A549 (cell line): ENCODE measurements around the gene TLK1. TPM values are rescaled to one million over a fixed set of nuclear protein-coding genes. Genes with fewer than 3 reads are reported as not detected.

Experiments
- ATAC-seq, 2 experiments: fragments of 200-7000 bp in 1 of 2; fragments of >200 bp in 1 of 2; cut with Nextera tagmentation in 1 of 2; cut with Tn5 transposase in 1 of 2; 3 replicates each; pipeline versions ENCODE4 v1.8.0 to v1.9.1; 2018 to 2020; ENCODE audit warnings: mild to moderate bottlenecking in 1 of 2, moderate library complexity in 1 of 2
- CTCF ChIA-PET: fragments of 300-600 bp; sonication (Branson Sonifier 250); formaldehyde crosslinking; extraction: SDS; loops from one replicate; lab custom pipeline; 2021; ENCODE audit warnings: antibody characterized with exemption, inconsistent platforms; lab: Yijun Ruan, JAX
- POLR2A ChIA-PET: fragments of 350-600 bp; formaldehyde crosslinking; extraction: SDS; loops from one replicate; lab custom pipeline; 2021; ENCODE audit warnings: antibody characterized with exemption, inconsistent platforms; lab: Yijun Ruan, JAX
- DNase-seq, 2 experiments: peaks; one replicate each; pipeline versions ENCODE4 v3.0.0 to v3.0.0-alpha.2; 2011 to 2016; ENCODE audit warnings: low read depth in 1 of 2, low spot score in 1 of 2
- FAIRE-seq: peaks from 2 replicates; lab custom pipeline; 2011; peaks lifted over from hg19 to GRCh38; lab: Jason Lieb, UNC
- H3K27ac ChIP-seq, 2 experiments: fragments of >200 bp; sonication (Bioruptor Twin); formaldehyde crosslinking; 3 replicates each; pipeline ENCODE4 v1.5.1; 2016 to 2017
- H3K4me1 ChIP-seq: fragments of >200 bp; sonication (Bioruptor Twin); formaldehyde crosslinking; 3 replicates; pipeline ENCODE4 v1.6.1; 2016
- H3K4me2 ChIP-seq: fragments of >200 bp; sonication (Bioruptor Twin); formaldehyde crosslinking; 3 replicates; pipeline ENCODE4 v1.6.1; 2016
- H3K4me3 ChIP-seq: fragments of >200 bp; sonication (Bioruptor Twin); formaldehyde crosslinking; 3 replicates; pipeline ENCODE4 v1.5.1; 2016
- H3K9me3 ChIP-seq: fragments of >200 bp; sonication (Bioruptor Twin); formaldehyde crosslinking; 3 replicates; pipeline ENCODE4 v1.6.1; 2016
- BHLHE40 ChIP-seq: IDR thresholded peaks from 2 replicates; pipeline ENCODE4 v1.6.1; 2012; ENCODE audit warnings: low read depth, low read length, inconsistent platforms
- CBX2 ChIP-seq: fragments of 200-600 bp; sonication (generic); IDR thresholded peaks from 2 replicates; pipeline ENCODE4 v1.6.1; 2016; ENCODE audit warnings: low read depth, mild to moderate bottlenecking, borderline replicate concordance
- CBX8 ChIP-seq: fragments of 200-600 bp; sonication (generic); IDR thresholded peaks from 2 replicates; pipeline ENCODE4 v1.6.1; 2016
- CEBPB ChIP-seq, 2 experiments: fragments of >200 bp in 1 of 2; sonication (Bioruptor Twin) in 1 of 2; formaldehyde crosslinking in 1 of 2; IDR thresholded peaks; 2 replicates each; pipeline ENCODE4 v1.6.1; 2012 to 2016
- FOSL2 ChIP-seq, 2 experiments: fragments of 450-650 bp in 1 of 2; fragments of >200 bp in 1 of 2; sonication (Bioruptor Twin) in 1 of 2; formaldehyde crosslinking; IDR thresholded peaks; 2 replicates each; pipeline versions ENCODE4 v1.5.0 to v1.6.1; 2016 to 2020; ENCODE audit warnings: mild to moderate bottlenecking in 1 of 2, moderate library complexity in 1 of 2
- HDAC2 ChIP-seq: fragments of 200-600 bp; sonication (generic); IDR thresholded peaks from 2 replicates; pipeline ENCODE4 v1.6.1; 2016
- HOXA7 ChIP-seq: fragments of 250-450 bp; sonication (Bioruptor Pico); IDR thresholded peaks from 2 replicates; pipeline ENCODE4 v1.5.0; 2020; ENCODE audit warnings: mild to moderate bottlenecking, moderate library complexity
- JUN ChIP-seq, 2 experiments: fragments of >200 bp; sonication (Bioruptor Twin); formaldehyde crosslinking; IDR thresholded peaks; 2 replicates in 1 of 2; 3 replicates in 1 of 2; pipeline ENCODE4 v1.6.1; 2016 to 2017
- JUNB ChIP-seq: fragments of >200 bp; sonication (Bioruptor Twin); formaldehyde crosslinking; IDR thresholded peaks from 2 replicates; pipeline ENCODE4 v1.6.1; 2016
- KDM1A ChIP-seq: fragments of 200-600 bp; sonication (generic); IDR thresholded peaks from 2 replicates; pipeline ENCODE4 v1.6.1; 2016; ENCODE audit warnings: low read depth, mild to moderate bottlenecking
- MAFK ChIP-seq: fragments of 450-650 bp; IDR thresholded peaks from 2 replicates; pipeline ENCODE4 v1.6.1; 2014; ENCODE audit not compliant: partially characterized antibody
- NFE2L2 ChIP-seq: fragments of 150-350 bp; conservative IDR thresholded peaks from 2 replicates; pipeline ENCODE4 v1.6.1; 2014; ENCODE audit warnings: low read length
- NPAS2 ChIP-seq: fragments of 250-450 bp; sonication (Bioruptor Pico); IDR thresholded peaks from 2 replicates; pipeline ENCODE4 v1.8.0; 2022; ENCODE audit warnings: mild to moderate bottlenecking, moderate library complexity, borderline replicate concordance
- NR3C1 ChIP-seq: fragments of >200 bp; sonication (Bioruptor Twin); formaldehyde crosslinking; IDR thresholded peaks from 3 replicates; pipeline ENCODE4 v1.6.1; 2017
- POLR2A ChIP-seq: IDR thresholded peaks from 2 replicates; pipeline ENCODE4 v1.6.1; 2012; ENCODE audit warnings: mild to moderate bottlenecking, low read length
- POLR2AphosphoS2 ChIP-seq: conservative IDR thresholded peaks from 2 replicates; pipeline ENCODE4 v1.6.1; 2012; ENCODE audit warnings: low read length, improper control_type of control experiment, inconsistent platforms
- RAD21 ChIP-seq, 2 experiments: fragments of >200 bp in 1 of 2; sonication (Bioruptor Twin) in 1 of 2; formaldehyde crosslinking in 1 of 2; IDR thresholded peaks in 1 of 2; conservative IDR thresholded peaks in 1 of 2; 2 replicates in 1 of 2; 3 replicates in 1 of 2; pipeline ENCODE4 v1.6.1; 2012 to 2018; ENCODE audit warnings: inconsistent platforms in 1 of 2
- RNF2 ChIP-seq: fragments of 200-600 bp; sonication (generic); IDR thresholded peaks from 2 replicates; pipeline ENCODE4 v1.6.1; 2016; ENCODE audit warnings: low read depth, mild to moderate bottlenecking, antibody characterized with exemption, moderate library complexity, borderline replicate concordance
- SREBF2 ChIP-seq: fragments of 450-650 bp; IDR thresholded peaks from 2 replicates; pipeline ENCODE4 v1.6.1; 2014; ENCODE audit warnings: mild to moderate bottlenecking, moderate library complexity
- TFCP2L1 ChIP-seq: fragments of 250-450 bp; sonication (Bioruptor Pico); IDR thresholded peaks from 2 replicates; pipeline ENCODE4 v1.5.0; 2021; ENCODE audit warnings: mild to moderate bottlenecking
- ZFP36 ChIP-seq: fragments of 450-650 bp; IDR thresholded peaks from 2 replicates; pipeline ENCODE4 v1.6.1; 2014; ENCODE audit warnings: borderline replicate concordance; ENCODE audit not compliant: partially characterized antibody
- ZNF302 ChIP-seq: fragments of 250-450 bp; sonication (Bioruptor Pico); IDR thresholded peaks from 2 replicates; pipeline ENCODE4 v1.9.0; 2021; ENCODE audit warnings: inconsistent platforms, mild to moderate bottlenecking, moderate library complexity
- ZSCAN20 ChIP-seq: fragments of 250-450 bp; sonication (Bioruptor Pico); IDR thresholded peaks from 2 replicates; pipeline ENCODE4 v1.8.0; 2022; ENCODE audit warnings: mild to moderate bottlenecking, moderate library complexity
- WGBS: methylation state at CpG from one replicate; pipeline ENCODE4 v1.1.6; 2017; ENCODE audit errors: missing lambda C conversion rate; 5-methylcytosine and 5-hydroxymethylcytosine counted together
- polyA plus RNA-seq, 4 experiments: library from polyadenylated mRNA; depleted of rRNA in 3 of 4; stranded (reverse); fragments of >200 nt; fragmentation: RNase III in 1 of 4; extraction: RNeasy Plus Mini Kit Qiagen cat#74134 plus additional on column Dnase treatment in 1 of 4; gene quantifications; 2 replicates in 3 of 4; 3 replicates in 1 of 4; pipeline ENCODE4 v1.2.3, GENCODE V29; 2011 to 2017
- TF ChIP-seq, protein P1 (sequence below): IDR thresholded peaks from 2 replicates; pipeline ENCODE4 v1.6.1; 2012
- TF ChIP-seq, protein P2 (sequence below): fragments of 250-450 bp; sonication (Bioruptor Pico); IDR thresholded peaks from 2 replicates; pipeline ENCODE4 v1.5.0; 2020; ENCODE audit warnings: low read depth, mild to moderate bottlenecking, moderate library complexity
- TF ChIP-seq, protein P3 (sequence below): IDR thresholded peaks from 2 replicates; pipeline ENCODE4 v1.6.1; 2012; ENCODE audit warnings: low read depth, borderline replicate concordance
- TF ChIP-seq, protein P4 (sequence below): fragments of >200 bp; sonication (Bioruptor Twin); formaldehyde crosslinking; IDR thresholded peaks from 3 replicates; pipeline ENCODE4 v1.5.1; 2016
- TF ChIP-seq, protein P5 (sequence below): fragments of >200 bp; sonication (Bioruptor Twin); formaldehyde crosslinking; IDR thresholded peaks from 3 replicates; pipeline ENCODE4 v1.6.1; 2016
- TF ChIP-seq, protein P6 (sequence below): fragments of 250-450 bp; sonication (Bioruptor Pico); IDR thresholded peaks from 2 replicates; pipeline ENCODE4 v1.5.0; 2021; ENCODE audit warnings: mild to moderate bottlenecking, moderate library complexity, borderline replicate concordance
- TF ChIP-seq, protein P7 (sequence below): fragments of >200 bp; sonication (Bioruptor Twin); formaldehyde crosslinking; IDR thresholded peaks from 2 replicates; pipeline ENCODE4 v1.6.1; 2016

The TLK1 gene
- polyA plus RNA-seq, 2 of the 4 experiments (the other 2 are of a cell fraction), result 16.9 to 28.9 TPM

DNA sequence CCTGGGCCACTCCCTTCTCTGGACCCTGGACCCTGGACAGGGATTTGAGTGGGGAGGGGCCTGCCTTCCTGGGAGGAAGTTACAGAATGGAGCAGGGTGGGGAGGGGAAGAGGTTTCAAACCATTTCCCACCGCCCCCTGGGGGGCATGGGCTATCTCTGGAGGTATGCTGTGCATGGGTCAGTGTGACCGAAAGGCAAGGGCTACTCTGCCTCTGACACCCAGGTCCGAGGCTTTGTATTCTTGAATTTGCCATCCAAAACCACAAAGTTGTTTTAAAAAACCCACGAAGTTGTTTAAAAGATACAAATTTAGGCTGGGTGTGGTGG lies 184.8 kb downstream of the TLK1 start:
- FAIRE-seq, result no peak
- H3K9me3 ChIP-seq, result no peaks in the 10 kb centered on the region
- POLR2A ChIA-PET, result no interaction called here
- ATAC-seq, result no peak
- no peak for DNase-seq
- CTCF ChIA-PET, result interaction anchor here (1.4 to 2.1 kb wide), 3 partner anchors 8 to 440 kb away, joined by 3 to 8 read pairs (median 5); no protein-coding TSS in a partner anchor
- 83% methylated on average over 4 of the region's 4 CpGs for WGBS
- peaks cover 9% of the 10 kb centered on the region; the same call in 1 of the 3 replicates for H3K4me1 ChIP-seq
- no peak overlapping the region for H3K4me3 ChIP-seq
- TF ChIP-seq BHLHE40 (no peak), NFE2L2 (no peak), SREBF2 (no peak), MAFK (no peak), ZSCAN20 (CRISPR knock-in tag) (no peak), HOXA7 (CRISPR knock-in tag) (no peak), FOSL2 (IDR thresholded peaks at IDR 0.05) (no peak), FOSL2 (CRISPR knock-in tag; IDR thresholded peaks at IDR 0.05) (no peak), RAD21 (conservative IDR thresholded peaks at IDR 0.05 in 1 of 2, IDR thresholded peaks at IDR 0.05 in 1 of 2) (no peak), POLR2A (no peak), TFCP2L1 (CRISPR knock-in tag) (no peak), POLR2AphosphoS2 (no peak), RNF2 (no peak), NR3C1 (no peak), ZNF302 (CRISPR knock-in tag) (no peak), ZFP36 (no peak), JUN (IDR thresholded peaks at IDR 0.05) (no peak)
- TF ChIP-seq, protein P1, sequence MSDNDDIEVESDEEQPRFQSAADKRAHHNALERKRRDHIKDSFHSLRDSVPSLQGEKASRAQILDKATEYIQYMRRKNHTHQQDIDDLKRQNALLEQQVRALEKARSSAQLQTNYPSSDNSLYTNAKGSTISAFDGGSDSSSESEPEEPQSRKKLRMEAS, result no peak
- TF ChIP-seq, protein P2, sequence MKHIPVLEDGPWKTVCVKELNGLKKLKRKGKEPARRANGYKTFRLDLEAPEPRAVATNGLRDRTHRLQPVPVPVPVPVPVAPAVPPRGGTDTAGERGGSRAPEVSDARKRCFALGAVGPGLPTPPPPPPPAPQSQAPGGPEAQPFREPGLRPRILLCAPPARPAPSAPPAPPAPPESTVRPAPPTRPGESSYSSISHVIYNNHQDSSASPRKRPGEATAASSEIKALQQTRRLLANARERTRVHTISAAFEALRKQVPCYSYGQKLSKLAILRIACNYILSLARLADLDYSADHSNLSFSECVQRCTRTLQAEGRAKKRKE, result no peak
- TF ChIP-seq, protein P3, sequence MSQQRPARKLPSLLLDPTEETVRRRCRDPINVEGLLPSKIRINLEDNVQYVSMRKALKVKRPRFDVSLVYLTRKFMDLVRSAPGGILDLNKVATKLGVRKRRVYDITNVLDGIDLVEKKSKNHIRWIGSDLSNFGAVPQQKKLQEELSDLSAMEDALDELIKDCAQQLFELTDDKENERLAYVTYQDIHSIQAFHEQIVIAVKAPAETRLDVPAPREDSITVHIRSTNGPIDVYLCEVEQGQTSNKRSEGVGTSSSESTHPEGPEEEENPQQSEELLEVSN, result no peak
- no peak overlapping the region for H3K4me2 ChIP-seq
- no peak overlapping the region for H3K27ac ChIP-seq

DNA sequence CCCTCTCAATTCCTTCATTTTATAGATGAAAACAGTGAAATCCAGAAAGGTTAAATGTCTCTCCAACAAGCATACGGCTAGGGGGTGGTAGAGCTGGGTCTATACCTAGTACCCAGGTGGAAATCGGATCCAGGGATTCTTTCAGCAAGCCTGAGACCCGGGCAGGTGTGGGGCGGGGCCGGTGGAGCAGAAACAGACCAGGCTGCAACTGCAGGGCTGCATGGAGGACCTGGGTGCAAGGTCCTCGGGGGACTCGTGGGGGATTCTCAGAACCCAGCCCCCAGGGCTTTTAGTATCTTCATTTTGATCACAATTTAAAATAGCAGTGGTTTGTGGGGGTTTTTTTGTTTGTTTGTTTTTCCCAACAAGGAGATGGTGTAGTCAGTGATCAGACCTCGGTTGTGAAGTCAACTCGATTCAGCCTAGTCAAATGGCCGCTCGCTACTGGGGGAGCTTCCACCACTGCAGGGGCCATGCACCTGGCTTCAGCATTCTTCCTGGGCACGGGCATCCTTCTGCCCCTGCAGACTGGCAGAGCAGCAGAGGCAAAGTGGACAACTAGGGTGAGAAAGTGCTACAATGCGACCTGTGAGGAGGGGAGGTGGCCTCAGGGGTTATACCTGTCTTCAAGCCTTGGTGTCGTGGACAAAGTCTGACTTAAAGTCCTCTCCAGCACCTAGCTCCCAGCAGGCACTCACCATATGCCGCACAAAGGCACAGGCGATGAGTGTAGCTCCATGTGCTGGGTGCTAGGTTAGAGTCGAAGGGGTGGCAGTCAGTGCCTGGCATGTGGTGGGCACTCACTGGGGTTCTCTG lies 185.4 kb downstream of the TLK1 start:
- FAIRE-seq (no peak), DNase-seq (no peak), ATAC-seq (no peak)
- ChIA-PET POLR2A (no interaction called here), CTCF (interaction anchor here (0.6 to 2.1 kb wide), 7 partner anchors 9 to 447 kb away, joined by 3 to 8 read pairs (median 3); no protein-coding TSS in a partner anchor)
- no peak overlapping the region for H3K4me3 ChIP-seq
- H3K4me2 ChIP-seq, result no peak overlapping the region
- no peaks in the 10 kb centered on the region for H3K9me3 ChIP-seq
- no peak overlapping the region for H3K27ac ChIP-seq
- 91% methylated on average over 17 of the region's 17 CpGs for WGBS
- peaks cover 9% of the 10 kb centered on the region; the same call in 1 of the 3 replicates for H3K4me1 ChIP-seq
- no peak for TF ChIP-seq HDAC2
- no peak for TF ChIP-seq NPAS2
- TF ChIP-seq, protein P4, sequence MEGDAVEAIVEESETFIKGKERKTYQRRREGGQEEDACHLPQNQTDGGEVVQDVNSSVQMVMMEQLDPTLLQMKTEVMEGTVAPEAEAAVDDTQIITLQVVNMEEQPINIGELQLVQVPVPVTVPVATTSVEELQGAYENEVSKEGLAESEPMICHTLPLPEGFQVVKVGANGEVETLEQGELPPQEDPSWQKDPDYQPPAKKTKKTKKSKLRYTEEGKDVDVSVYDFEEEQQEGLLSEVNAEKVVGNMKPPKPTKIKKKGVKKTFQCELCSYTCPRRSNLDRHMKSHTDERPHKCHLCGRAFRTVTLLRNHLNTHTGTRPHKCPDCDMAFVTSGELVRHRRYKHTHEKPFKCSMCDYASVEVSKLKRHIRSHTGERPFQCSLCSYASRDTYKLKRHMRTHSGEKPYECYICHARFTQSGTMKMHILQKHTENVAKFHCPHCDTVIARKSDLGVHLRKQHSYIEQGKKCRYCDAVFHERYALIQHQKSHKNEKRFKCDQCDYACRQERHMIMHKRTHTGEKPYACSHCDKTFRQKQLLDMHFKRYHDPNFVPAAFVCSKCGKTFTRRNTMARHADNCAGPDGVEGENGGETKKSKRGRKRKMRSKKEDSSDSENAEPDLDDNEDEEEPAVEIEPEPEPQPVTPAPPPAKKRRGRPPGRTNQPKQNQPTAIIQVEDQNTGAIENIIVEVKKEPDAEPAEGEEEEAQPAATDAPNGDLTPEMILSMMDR, result no peak
- no peak for TF ChIP-seq KDM1A
- TF ChIP-seq CBX8, result no peak
- TF ChIP-seq, protein P5, sequence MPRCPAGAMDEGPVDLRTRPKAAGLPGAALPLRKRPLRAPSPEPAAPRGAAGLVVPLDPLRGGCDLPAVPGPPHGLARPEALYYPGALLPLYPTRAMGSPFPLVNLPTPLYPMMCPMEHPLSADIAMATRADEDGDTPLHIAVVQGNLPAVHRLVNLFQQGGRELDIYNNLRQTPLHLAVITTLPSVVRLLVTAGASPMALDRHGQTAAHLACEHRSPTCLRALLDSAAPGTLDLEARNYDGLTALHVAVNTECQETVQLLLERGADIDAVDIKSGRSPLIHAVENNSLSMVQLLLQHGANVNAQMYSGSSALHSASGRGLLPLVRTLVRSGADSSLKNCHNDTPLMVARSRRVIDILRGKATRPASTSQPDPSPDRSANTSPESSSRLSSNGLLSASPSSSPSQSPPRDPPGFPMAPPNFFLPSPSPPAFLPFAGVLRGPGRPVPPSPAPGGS, result no peak
- no peak for TF ChIP-seq CEBPB (IDR thresholded peaks at IDR 0.05)
- TF ChIP-seq CBX2, result no peak
- no peak for TF ChIP-seq JUNB
- TF ChIP-seq, protein P2, result no peak
- TF ChIP-seq, protein P6, sequence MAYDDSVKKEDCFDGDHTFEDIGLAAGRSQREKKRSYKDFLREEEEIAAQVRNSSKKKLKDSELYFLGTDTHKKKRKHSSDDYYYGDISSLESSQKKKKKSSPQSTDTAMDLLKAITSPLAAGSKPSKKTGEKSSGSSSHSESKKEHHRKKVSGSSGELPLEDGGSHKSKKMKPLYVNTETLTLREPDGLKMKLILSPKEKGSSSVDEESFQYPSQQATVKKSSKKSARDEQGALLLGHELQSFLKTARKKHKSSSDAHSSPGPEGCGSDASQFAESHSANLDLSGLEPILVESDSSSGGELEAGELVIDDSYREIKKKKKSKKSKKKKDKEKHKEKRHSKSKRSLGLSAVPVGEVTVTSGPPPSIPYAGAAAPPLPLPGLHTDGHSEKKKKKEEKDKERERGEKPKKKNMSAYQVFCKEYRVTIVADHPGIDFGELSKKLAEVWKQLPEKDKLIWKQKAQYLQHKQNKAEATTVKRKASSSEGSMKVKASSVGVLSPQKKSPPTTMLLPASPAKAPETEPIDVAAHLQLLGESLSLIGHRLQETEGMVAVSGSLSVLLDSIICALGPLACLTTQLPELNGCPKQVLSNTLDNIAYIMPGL (CRISPR knock-in tag), result no peak
- TF ChIP-seq, protein P7, sequence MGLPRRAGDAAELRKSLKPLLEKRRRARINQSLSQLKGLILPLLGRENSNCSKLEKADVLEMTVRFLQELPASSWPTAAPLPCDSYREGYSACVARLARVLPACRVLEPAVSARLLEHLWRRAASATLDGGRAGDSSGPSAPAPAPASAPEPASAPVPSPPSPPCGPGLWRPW, result no peak
